Subcutaneous adipose tissue (tissue), 4 donors: ENCODE results near the gene PSMA3. TPM values are rescaled to one million over a fixed set of nuclear protein-coding genes. Genes with fewer than 3 reads are reported as not detected.

Experiments
- total RNA-seq, 4 donors: library from RNA; depleted of rRNA; stranded (reverse); fragments of >200 nt; gene quantifications; one replicate each; pipeline ENCODE4 v1.1.0, GENCODE V29; 2016
- TF ChIP-seq, protein P1 (sequence below): fragments of 450-650 bp; IDR thresholded peaks from one replicate; pipeline ENCODE4 v1.5.1; 2016; ENCODE audit warnings: low read depth, mild to moderate bottlenecking, control low read depth, antibody characterized with exemption, moderate library complexity

PSMA3 gene
- 100 to 1,000 TPM in 1 of 4 donors, 10 to 100 TPM in 3; 92.3 to 212 (median 95.7) TPM for total RNA-seq

DNA sequence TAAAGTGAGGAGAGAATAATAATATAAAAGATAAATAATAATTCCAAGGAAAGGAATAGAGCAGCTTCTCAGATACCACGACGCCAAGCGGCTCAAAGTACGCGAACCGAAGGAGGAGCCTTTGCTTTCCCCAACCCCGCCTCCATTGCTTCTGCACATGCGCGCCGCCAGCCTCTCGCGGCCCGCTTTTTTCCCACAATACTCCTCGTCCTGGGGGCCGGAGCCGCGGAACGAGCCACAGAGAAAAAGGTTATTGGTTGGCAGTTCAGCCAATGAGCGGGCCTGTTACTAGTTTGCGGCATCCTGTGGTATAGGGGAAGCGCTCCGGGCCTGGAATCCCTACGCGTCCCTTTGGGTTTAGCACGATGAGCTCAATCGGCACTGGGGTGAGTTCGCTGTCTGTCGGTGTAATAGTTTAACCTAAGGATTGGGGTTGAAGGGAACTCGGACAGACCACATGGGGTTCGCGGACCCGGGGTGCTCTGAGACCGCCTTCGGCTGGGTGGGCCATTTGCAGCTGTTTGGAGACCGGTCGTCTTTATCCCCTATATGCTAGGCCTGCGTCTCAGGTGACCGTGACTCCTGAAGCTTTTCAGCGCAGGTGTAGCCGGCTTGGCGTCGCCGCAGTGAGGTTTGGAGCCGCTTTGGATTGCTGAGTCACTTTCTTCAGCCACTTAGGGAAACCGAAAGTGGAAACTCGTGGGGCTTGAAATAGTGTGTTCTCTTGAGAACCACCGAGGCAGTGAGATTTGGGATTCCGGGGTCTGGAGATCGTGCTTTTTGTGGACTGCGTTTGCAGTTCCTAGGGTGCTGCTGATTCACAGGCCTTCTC, at the start of gene PSMA3:
Gene PSMA3 (plus strand): TSS at position 288 of the 832 bp plus-strand sequence. CDS start 78 bp downstream, at position 366.
- TF ChIP-seq, protein P1, sequence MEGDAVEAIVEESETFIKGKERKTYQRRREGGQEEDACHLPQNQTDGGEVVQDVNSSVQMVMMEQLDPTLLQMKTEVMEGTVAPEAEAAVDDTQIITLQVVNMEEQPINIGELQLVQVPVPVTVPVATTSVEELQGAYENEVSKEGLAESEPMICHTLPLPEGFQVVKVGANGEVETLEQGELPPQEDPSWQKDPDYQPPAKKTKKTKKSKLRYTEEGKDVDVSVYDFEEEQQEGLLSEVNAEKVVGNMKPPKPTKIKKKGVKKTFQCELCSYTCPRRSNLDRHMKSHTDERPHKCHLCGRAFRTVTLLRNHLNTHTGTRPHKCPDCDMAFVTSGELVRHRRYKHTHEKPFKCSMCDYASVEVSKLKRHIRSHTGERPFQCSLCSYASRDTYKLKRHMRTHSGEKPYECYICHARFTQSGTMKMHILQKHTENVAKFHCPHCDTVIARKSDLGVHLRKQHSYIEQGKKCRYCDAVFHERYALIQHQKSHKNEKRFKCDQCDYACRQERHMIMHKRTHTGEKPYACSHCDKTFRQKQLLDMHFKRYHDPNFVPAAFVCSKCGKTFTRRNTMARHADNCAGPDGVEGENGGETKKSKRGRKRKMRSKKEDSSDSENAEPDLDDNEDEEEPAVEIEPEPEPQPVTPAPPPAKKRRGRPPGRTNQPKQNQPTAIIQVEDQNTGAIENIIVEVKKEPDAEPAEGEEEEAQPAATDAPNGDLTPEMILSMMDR = no peak

DNA sequence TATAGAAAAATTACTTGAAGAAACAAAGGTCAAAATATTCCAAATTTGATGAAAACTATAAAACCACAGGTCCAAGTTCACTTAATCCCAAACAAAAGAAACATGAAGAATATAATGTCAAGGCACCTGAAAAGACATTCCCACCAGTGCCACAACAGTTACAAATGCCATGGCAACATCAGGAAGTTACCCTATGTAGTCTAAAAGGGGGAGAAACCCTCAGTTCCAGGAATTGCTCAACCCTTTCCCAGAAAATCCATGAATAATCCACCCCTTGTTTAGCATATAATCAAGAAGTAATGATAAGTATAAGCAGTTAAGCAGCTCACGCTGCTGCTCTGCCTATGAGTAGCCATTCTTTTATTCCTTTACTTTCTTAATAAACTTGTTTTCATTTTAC, 48.4 kb upstream of the PSMA3 start:
- TF ChIP-seq, protein P1 = no peak

DNA sequence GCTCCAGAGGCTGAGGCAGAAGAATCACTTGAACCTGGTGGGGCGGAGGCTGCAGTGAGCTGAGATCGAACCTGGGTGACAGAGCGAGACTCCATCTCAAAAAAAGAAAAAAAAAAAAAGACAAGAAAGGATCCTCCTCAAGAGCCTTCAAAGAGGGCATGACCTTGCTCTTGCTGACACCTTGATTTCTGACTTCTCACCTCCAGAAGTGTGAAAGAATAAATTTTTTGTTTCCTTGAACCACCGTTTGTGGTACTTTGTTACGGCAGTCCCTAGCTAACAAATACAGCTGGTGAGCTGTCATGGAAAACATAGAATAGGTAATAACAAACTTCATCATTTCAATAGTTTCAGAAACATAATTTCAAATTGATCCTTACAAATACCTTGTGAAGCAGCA, 46.6 kb upstream of the PSMA3 start:
- TF ChIP-seq, protein P1 = no peak

DNA sequence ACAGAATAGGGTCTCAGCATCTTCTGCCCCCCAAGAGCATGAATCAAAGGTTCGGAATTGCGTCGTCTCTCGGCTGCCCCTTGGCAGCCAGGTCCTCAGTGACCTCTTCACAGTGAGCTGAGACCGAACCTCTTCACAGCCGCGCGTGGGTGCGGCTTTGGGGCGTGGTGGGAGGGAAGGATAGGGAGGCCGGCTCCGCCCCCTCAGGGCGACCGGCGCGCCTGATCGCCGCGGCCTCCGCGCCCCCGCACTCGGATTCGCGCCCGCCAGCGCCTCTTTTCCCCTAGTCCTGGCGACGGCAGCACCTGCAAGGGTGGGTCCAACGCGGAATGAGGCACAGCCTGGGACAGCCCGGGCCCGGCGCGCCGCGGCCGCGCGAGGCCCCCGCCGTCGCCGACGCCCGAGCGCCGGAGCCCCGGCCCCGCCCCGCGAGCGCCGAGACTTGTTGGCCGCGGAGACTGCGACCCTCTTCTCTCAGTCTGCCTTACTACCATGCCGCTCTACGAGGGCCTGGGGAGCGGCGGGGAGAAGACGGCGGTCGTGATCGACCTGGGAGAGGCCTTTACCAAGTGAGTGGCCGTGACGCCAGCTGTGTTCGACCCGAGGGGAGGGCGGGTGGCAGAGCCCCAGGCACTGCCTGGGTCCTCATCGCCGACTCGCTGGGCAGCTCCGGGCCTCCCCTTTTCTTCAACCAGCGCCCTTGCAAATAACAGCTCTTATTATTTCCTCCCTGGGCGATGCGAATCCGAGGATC, 44.7 kb upstream of the PSMA3 start, which contains the start of gene ACTR10:
Gene ACTR10 (plus strand): TSS at position 424 of the 754 bp plus-strand sequence. CDS start 69 bp downstream, at position 493.
- TF ChIP-seq, protein P1 = no peak

DNA sequence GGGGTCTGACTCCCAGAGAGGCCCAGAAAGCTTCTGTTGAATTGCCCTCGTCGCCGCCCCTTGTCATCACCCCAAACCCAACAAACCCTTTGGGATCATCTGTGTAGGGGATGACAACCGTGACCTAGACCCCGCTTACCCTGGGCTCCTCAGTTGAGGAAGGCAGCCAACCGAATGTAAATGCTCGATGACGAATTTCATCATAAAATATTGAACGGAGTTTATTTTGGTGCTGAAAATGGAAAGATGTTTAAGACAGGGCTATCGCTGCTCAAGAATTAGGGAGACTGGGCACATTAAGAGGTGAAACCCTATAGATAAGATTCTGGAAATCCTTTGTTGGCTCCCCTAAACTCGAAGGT, 44.2 kb upstream of the PSMA3 start:
- TF ChIP-seq, protein P1 = no peak

DNA sequence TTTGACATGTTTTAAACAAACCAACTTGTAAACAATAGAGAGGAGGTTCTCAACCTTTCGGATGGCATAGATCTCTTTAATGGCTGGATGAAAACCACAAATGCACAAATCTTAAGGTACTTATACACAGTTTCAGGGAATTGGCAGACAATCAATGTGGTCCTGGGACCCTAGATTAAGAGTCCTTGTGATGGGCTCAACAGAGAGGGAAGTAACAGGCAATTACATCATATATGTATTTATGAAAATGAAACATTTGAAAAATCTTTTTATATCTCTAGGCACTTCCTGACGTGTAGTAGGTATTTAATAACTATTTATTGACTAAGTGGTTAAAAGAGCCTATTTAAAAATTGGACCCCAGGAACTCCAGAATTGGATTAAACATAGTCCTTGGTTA, 43.8 kb upstream of the PSMA3 start:
- TF ChIP-seq, protein P1 = no peak

DNA sequence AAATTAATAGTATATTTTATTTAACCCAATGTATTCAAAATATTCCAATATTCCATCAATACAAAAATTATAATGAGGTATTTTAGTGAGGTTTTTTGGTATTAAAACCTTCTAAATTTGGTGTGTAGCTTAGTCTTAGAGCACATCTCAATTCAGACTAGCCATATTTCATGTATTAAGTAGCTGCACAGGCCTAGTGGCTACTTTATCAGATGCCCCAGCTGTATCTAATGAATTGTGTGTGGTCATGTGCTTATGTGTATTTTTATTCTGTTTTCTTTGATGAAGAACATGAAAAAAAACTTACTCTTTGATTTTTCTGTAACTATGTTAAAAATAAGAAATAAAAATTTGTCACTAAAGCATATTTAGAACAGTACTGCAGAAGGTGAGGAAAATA, 31.5 kb upstream of the PSMA3 start:
- TF ChIP-seq, protein P1 = no peak
